NCI-H2227 (cell line): ENCODE results near the gene DHX16.
A peak's percentile ranks its signal among the peaks of the same experiment; 100 is the strongest.
"Not testable (repeated sequence)": the region's sequence is repeated elsewhere in the genome, so short reads cannot be mapped to it uniquely, and the experiment has no call there.

Experiments used
- DNase-seq: peaks from one replicate; lab custom pipeline; 2025; ENCODE audit not compliant: unreplicated experiment; lab: John Stamatoyannopoulos, UW

DHX16 gene

DNA sequence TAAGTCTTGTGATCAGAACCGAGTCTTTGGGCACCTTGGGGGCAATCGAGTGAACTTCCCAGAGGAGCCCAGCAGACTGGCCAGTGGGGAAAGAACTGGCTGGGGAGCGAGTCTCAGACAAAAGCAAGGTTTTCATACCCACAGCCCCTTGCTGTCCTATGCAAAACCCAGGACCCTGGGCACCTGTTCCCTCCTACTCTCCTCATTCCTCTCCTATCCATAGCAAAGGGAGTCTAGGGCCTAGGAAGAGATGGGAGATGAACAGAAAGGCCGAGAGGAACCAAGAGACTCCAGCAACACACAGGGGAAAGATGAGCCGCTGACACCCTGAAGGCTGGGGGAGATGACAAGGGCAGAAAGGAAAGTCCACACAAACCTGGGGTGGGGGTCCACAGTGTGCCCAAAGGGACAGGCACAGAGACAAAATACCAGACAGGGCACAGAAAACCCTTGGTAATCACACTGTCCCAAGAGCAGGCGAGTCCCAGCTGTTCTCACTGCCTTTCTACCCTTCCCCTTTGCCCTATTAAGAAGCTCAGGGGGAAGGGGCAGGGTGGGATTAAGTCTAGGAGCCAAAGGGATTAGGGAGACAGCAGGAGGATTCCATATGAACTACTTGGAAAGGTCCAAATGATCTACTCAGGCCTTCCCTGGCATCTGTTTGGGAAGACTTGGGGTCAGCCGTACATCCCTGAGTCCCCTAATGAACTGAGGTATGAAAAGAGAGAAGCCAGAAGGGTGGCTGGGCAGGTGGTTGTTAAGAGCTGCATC, 7.1 kb upstream of the DHX16 start:
- DNase-seq = no peak

- DNase-seq = peak; percentile 76
Observed at GRCh38 chr6:30678964-30679726, 6.3 kb upstream of the DHX16 start.

DNA sequence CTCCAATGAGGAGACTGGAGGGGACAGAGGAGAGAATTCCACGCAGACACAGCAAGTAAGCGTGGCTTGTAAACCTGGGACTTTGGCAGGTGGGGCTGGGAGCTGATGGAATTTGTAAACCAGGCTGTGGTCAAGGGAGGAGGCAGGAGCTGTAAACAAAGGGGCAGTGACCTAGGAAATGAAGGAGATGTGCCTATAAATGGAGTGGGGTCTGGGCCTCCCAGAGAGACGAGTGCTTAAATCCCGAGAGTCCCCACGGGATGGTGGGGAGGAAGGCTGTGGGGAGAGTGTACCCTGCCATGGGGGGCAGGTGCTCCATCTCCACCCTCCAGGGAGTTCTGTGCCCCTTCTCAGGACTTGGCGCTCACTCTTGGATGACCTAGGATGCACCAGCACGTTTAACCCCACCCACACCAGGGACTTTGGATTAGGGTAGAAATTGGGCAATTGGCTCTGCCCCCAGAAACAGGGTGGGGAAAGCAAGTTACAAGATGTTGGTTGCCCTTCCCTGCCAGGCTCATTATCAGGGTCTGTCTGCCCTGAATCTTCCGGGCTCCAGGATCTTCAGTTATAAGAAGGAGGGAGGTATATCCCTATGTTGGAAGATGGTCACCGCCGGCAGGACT, 4.0 kb upstream of the DHX16 start:
- DNase-seq = no peak

GRCh38 chr6:30670760-30671527, 1.9 kb downstream of the DHX16 start:
- DNase-seq = no peak

GRCh38 chr6:30666300-30666699, 6.5 kb downstream of the DHX16 start:
- DNase-seq = not testable (repeated sequence)

DNA sequence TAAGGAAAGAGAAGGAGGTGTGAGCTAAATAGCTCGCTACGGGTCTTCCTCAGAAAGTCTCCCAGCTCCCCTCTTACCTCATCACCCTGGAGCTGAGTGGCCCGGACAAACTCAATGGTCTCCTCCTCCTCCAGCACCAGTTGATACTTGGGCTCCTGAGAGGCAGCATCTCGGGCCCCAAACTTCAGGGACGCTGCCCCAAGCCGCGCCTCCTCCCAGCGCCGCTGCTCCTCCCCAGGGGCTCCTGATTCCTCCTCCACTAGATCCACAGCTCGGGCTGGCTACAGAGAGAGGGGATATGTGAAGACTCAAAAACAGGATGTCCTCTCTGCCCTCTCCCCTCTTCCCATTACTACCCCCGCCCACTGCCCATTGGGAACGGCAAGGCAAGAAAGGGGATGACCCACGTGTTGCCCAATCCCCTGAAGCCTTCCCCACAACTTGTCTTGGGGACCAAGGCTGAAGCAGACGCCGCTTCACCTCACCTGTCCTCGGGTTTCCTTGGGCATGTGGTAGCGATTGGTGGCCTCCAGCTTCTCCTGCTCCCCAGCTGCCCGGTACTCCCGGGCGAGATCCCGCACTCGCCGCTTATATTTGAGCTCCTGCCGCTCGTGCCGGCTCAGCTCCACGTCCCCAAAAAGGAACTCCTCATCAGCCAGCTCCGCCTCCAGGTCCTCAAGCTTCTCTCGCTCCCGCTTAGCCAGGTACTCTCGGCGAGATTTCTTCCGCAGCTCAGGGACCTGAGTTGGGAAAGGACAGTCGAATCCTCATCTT, 7.6 kb downstream of the DHX16 start:
- no peak for DNase-seq

GRCh38 chr6:30657922-30658321, 14.9 kb downstream of the DHX16 start:
- DNase-seq = not testable (repeated sequence)

GRCh38 chr6:30657454-30657853, 15.4 kb downstream of the DHX16 start:
- no peak for DNase-seq

DNA sequence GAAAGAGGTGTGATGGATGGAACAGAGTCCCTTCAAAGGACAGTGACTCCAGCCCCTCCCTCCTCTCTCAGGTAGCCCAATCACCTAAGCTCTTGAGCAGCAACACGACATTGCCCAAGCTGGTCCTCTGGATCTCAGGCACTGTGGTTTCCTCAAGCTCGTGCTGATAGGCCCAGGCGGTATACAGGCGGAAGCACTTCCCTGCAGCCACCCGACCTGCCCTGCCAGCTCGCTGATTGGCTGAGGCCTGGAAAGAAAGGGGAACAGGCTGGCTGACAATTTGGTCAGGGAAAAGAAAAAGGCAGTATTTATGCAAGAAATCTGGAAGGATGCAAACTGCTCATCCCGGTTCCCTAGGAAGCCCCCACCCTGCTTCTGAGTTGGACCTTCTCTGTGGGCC, 16.3 kb downstream of the DHX16 start:
- no peak for DNase-seq

DNA sequence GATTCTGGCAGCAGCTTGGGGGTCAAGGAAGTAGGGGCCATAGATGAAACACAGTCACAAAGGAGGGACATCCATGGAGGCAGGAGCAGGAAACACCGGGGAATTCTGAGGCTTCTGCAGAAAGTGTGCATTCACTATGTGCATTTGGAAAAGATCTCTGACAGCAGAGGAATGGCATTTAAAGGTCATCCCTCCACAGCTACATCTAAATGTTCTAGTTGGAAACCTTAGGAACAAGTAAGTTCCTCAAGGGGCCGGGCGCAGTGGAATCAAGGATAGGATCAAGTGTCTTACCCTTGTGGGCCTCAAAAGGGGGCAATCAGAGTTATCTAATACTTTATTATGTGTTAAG, 17.1 kb downstream of the DHX16 start:
- no peak for DNase-seq

- no peak for DNase-seq
Observed at GRCh38 chr6:30654798-30655742, 17.7 kb downstream of the DHX16 start.

- DNase-seq = no peak
Observed at GRCh38 chr6:30651143-30651542, 21.7 kb downstream of the DHX16 start.

DNA sequence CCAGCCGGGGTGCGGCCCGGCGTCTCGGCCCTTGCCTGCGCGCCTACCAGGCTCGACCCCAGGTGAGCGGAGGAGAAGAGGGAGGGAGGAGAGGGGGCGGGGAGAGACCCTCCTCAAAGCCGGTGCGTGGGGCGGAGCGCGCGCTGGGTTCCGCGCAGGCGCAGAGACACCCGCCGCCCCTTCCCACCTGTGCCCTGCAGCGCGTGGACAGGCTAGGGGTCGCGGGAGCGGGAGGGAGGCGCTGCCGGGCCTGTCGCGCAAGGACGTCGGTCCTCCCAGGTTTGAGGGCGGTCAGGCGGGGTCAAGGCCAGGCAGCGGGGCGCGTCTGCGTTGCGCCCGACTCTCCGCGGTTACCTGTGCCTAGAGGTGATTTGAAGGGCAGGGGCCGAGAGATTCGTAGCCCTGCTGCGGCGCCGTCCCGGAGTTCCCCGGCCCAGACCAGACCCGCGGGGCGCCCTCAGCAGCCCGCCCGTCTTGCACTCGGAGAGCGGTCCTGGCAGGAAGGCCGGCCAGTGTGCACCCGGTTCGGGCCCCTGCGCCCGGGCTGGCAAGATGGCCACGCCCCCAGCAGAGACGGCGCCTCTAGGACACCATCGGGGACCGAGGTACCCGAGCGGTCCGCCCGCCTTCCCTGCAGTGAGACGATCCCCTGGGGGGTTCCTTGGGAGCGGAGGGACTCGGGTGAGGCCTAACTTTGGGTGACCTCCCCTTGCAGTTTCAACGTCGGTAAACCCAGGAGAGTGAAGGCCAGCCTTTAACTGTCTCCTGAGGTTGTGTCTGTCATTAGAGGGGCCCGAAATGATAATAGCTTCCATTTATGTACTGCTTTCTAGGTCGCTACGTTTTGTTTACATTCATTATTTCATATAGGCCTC, 25.3 kb downstream of the DHX16 start:
- peak; percentile 93 for DNase-seq

- DNase-seq = peak; percentile 96
Observed at GRCh38 chr6:30646450-30647241, 26.2 kb downstream of the DHX16 start, which contains the start of gene C6orf136. TSS of gene C6orf136 (plus strand) at chr6:30647133. CDS start at chr6:30647232, 99 bp downstream.

DNA sequence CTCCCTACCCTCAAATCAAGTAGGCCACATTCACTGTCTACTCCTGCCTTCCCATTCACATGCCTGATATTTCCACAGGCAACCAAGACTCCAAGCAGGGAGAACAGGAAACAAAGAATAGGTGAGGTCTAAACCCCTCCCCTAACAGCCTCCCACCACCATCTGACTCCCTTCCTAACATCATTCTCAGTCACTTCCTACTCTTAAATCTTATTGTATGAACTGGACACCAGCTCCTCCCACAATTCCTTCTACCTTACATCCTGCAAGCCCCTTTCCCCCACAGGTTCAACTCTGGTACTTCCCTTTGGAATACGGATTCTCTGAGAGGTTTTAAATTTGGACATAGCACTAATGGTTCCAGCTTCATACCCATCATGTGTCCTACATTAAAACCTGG, 26.8 kb downstream of the DHX16 start:
- peak; percentile 34 for DNase-seq

- DNase-seq = no peak
Observed at GRCh38 chr6:30644769-30645168, 28.0 kb downstream of the DHX16 start.

DNA sequence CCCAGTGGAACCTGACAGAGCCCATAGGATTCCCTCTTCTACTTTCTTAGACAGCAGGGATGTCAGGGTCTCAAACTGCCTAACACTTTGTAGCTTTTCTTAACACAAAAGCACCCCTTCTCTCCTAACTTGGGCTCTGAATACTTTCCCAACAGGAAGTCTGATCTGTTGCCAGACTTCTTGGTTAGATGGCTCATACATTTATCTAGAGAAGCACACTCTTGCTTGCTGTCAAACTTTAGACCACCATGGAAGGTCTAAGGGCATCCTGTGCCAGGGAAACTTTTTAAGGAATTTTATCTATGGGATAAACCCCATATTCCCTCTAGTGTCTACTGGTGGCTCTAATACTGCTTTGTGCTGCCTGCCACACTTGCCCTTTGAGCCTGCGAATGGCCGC, 29.1 kb downstream of the DHX16 start:
- DNase-seq = no peak

DNA sequence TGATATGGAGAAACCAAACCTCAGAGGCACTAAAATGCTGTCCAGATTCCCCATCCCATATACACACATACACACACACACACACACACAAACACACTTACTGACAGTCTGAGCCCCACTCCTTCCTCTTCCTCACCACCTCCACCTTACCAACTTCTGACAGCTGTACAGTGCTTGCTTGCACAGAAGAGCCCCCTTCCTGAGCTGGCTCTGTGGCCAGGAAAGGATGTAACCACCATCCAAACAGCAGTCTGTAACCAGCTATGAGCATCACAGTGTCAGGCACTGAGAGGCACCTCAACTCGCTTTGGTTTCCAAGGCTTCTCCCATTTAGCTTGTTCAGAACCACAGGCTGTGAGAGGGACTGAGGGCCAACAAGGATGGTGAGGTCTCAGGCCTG, 31.8 kb downstream of the DHX16 start:
- DNase-seq = no peak
